Thoracic aorta (tissue), 2 donors: ENCODE results near the gene BMPR1A. TPM values are rescaled to one million over a fixed set of nuclear protein-coding genes. Genes with fewer than 3 reads are reported as not detected.
"Not testable (repeated sequence)": the region's sequence is repeated elsewhere in the genome, so short reads cannot be mapped to it uniquely, and the experiment has no call there.

Experiments
- ATAC-seq: fragments of 150-250 bp; one replicate; pipeline ENCODE4 v1.8.0; 2017; ENCODE audit warnings: low read depth; ENCODE audit not compliant: insufficient number of reproducible peaks, low FRiP score
- DNase-seq: peaks from one replicate; pipeline ENCODE4 v3.0.0-alpha.2; 2020; ENCODE audit warnings: low spot score
- H3K27ac ChIP-seq, 2 donors: fragments of 200-600 bp; sonication (generic); 1 replicate in 1 of 2; 2 replicates in 1 of 2; pipeline ENCODE4 v1.5.1; 2016; ENCODE audit warnings: mild to moderate bottlenecking in 2 of 2, moderate library complexity in 2 of 2
- H3K27me3 ChIP-seq: fragments of 200-600 bp; sonication (generic); replicated peaks from 2 replicates; pipeline ENCODE4 v1.6.0; 2016; ENCODE audit warnings: mild to moderate bottlenecking; ENCODE audit not compliant: insufficient read depth
- H3K36me3 ChIP-seq: fragments of 200-600 bp; sonication (generic); one replicate; pipeline ENCODE4 v1.5.1; 2016
- H3K4me1 ChIP-seq, 2 donors: fragments of 200-600 bp; sonication (generic); 1 replicate in 1 of 2; 2 replicates in 1 of 2; pipeline versions ENCODE4 v1.5.1 to v1.6.0; 2016; ENCODE audit warnings: low read depth in 2 of 2, mild to moderate bottlenecking in 1 of 2; ENCODE audit not compliant: control insufficient read depth in 1 of 2
- H3K4me3 ChIP-seq: fragments of 200-600 bp; sonication (generic); 2 replicates; pipeline ENCODE4 v1.5.1; 2016; ENCODE audit warnings: mild to moderate bottlenecking
- H3K9me3 ChIP-seq: fragments of 200-600 bp; sonication (generic); 2 replicates; pipeline ENCODE4 v1.5.1; 2016
- total RNA-seq, 2 donors: library from RNA; depleted of rRNA; stranded (reverse); fragments of >200 nt; gene quantifications; one replicate each; pipeline versions ENCODE4 v1.1.0 to v1.2.3, GENCODE V29; 2016
- TF ChIP-seq, protein P1 (sequence below): fragments of 200-600 bp; sonication (generic); IDR thresholded peaks from one replicate; pipeline ENCODE4 v1.5.1; 2019; ENCODE audit warnings: antibody characterized with exemption

Gene BMPR1A
- total RNA-seq, 2 donors from 2014 or later = 69.0 to 130 TPM

DNA sequence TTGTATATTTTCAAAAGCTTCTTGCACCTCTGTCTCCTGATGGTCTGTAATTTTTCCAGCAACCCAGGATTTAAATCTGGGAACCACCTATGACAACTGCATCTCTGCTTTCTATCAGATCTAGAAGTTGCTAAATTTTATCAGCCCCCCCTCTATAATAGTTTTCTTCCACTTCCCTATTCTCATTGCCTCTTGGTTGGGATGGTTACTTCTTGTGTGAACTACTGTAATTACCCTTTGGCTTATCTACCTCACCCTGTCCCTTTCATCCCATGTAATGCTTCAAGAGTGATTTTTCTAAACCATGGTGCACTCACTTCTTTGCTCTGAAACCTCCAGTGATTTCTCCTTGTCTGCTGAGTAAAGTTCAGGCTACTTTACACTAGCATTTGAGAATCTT is 92.3 kb downstream of the BMPR1A start:
- peaks cover 0 to 16% of the 10 kb centered on the region in 2 donors for H3K4me1 ChIP-seq
- ATAC-seq = no peak
- no peaks in the 10 kb centered on the region for H3K36me3 ChIP-seq
- H3K9me3 ChIP-seq = no peaks in the 10 kb centered on the region
- DNase-seq = no peak
- TF ChIP-seq, protein P1, sequence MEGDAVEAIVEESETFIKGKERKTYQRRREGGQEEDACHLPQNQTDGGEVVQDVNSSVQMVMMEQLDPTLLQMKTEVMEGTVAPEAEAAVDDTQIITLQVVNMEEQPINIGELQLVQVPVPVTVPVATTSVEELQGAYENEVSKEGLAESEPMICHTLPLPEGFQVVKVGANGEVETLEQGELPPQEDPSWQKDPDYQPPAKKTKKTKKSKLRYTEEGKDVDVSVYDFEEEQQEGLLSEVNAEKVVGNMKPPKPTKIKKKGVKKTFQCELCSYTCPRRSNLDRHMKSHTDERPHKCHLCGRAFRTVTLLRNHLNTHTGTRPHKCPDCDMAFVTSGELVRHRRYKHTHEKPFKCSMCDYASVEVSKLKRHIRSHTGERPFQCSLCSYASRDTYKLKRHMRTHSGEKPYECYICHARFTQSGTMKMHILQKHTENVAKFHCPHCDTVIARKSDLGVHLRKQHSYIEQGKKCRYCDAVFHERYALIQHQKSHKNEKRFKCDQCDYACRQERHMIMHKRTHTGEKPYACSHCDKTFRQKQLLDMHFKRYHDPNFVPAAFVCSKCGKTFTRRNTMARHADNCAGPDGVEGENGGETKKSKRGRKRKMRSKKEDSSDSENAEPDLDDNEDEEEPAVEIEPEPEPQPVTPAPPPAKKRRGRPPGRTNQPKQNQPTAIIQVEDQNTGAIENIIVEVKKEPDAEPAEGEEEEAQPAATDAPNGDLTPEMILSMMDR = no peak
- no peak overlapping the region for H3K27ac ChIP-seq
- H3K4me3 ChIP-seq = no peak overlapping the region
- no peaks in the 10 kb centered on the region for H3K27me3 ChIP-seq

DNA sequence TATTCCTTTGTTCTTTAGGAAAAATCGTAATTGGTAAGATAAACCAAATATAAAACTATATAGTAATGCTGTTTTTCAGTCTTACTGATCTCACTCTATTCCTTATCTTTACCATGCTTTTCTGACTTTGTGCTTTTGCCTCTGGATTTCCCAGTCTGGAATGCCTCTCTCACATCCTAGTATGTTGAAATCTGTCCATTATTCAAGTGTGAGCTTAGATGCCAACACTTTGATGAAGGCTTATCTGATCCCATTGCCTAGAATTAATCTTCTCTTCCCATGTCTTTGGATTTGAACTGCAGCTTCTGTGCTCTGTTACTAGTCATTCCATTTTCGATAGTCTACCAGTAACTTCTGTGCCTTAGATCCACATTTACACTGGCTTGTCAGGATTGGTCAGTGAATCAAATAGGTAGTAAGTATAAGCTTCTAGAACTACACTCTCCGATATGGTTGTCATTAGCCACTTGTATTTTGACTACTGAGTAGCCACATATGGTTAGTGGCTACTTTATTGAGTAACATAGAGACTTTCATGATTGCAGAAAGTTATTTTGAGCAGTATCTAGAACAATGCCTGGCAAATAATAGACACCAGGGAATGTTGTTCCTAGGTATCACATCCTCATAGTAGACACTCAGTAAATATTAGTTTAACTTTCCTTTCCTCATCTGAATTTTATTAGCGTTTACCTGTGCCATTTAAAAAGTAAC is 92.9 kb downstream of the BMPR1A start:
- ATAC-seq (no peak), DNase-seq (no peak)
- H3K27me3 ChIP-seq = no peaks in the 10 kb centered on the region
- no peak overlapping the region for H3K27ac ChIP-seq
- TF ChIP-seq, protein P1 = no peak
- no peaks in the 10 kb centered on the region for H3K9me3 ChIP-seq
- H3K4me1 ChIP-seq = peaks cover 0 to 16% of the 10 kb centered on the region in 2 donors
- no peak overlapping the region for H3K4me3 ChIP-seq
- H3K36me3 ChIP-seq = no peaks in the 10 kb centered on the region

DNA sequence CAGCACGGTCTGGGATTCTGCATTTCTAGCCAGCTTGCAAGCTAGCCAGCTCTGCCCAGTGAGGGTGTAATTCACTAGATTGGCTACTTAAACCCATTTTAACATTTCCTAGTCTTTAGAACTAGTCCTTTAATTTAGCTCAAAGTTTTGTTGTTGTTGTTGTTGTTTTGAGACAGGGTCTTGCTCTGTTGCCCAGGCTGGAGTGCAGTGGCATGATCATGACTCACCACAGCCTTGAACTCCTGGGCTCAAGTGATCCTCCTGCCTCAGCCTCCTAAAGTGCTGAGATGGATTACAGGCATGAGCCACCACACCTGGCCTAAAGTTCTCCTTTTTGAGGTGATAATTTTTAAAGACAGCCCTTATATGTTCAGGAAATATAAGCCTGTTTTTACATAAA is 94.1 kb downstream of the BMPR1A start:
- no peaks in the 10 kb centered on the region for H3K9me3 ChIP-seq
- H3K27ac ChIP-seq = no peak overlapping the region
- ATAC-seq (no peak), DNase-seq (no peak)
- no peaks in the 10 kb centered on the region for H3K36me3 ChIP-seq
- no peak overlapping the region for H3K4me3 ChIP-seq
- H3K4me1 ChIP-seq = peaks cover 0 to 16% of the 10 kb centered on the region in 2 donors
- no peaks in the 10 kb centered on the region for H3K27me3 ChIP-seq
- TF ChIP-seq, protein P1 = no peak

DNA sequence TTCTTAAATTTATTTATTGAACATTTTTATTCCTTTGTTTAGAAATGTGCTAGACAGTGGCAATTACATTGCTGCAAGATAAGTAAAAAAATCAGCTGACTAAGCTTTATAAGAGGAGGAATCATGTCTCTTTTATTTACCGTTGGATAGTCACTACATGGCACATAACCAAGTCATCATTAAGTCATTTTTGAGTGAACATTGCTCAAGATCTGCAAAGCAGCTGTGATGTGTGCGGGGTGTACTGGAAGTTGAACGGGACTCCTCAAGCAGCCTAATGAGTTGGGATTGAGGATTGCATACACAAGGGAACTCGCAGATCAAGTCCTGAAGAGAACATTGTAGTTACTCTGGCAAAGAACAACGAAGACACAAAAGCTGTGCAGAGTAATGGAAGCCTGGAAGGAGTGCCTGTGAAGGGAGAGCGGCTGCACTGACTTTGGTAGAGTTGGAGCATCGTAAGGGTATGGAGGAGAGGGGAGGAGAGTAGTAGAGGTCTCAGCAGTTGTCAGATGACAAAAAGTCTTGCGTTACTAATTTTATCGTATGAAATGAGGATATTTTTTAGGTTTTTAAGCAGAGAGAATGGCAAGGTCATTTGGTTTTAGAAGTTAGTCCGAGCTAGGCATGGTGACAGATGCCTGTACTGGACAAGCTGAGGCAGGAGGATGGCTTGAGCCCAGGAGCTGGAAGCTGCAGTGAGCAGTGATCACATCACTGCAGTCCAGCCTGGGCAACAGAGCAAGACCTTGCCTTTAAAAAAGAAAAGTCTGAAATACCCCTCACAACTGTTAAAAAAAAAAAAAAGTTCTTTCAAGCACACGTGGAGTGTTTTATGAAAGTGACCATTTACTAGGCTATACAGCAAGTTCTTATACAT is 95.1 kb downstream of the BMPR1A start:
- Histone ChIP-seq H3K27me3 (no peaks in the 10 kb centered on the region), H3K4me3 (no peak overlapping the region), H3K36me3 (no peaks in the 10 kb centered on the region), H3K4me1 (peaks cover 0 to 16% of the 10 kb centered on the region in 2 donors), H3K9me3 (no peaks in the 10 kb centered on the region), H3K27ac (no peak overlapping the region)
- no peak for ATAC-seq
- TF ChIP-seq, protein P1 = no peak
- no peak for DNase-seq

DNA sequence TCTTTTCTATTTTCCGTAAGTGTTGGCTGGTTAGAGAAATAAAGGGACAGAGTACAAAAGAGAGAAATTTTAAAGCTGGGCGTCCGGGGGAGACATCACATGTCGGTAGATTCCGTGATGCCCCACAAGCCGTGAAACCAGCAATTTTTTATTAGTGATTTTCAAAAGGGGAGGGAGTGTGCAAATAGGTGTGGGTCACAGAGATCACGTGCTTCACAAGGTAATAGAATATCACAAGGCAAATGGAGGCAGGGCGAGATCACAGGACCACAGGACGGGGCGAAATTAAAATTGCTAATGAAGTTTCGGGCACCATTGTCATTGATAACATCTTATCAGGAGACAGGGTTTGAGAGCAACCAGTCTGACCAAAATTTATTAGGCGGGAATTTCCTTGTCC is 97.2 kb downstream of the BMPR1A start:
- not testable (repeated sequence) for H3K27ac ChIP-seq, H3K4me3 ChIP-seq, H3K27me3 ChIP-seq, H3K36me3 ChIP-seq, DNase-seq, ATAC-seq, H3K9me3 ChIP-seq
- H3K4me1 ChIP-seq = peaks cover 0 to 13% of the 10 kb centered on the region in 2 donors
